ENCODE measurements around the gene RET. TPM values are rescaled to one million over a fixed set of nuclear protein-coding genes. Genes with fewer than 3 reads are reported as not detected.

Gene RET
- total and polyA plus RNA-seq, 2 donors from 2014 or later: 1.1 to 3.1 TPM

GRCh38 chr10:43038783-43039623, 37.9 kb upstream of the RET start:
- FAIRE-seq (no peak), DNase-seq (peak in 2 of 5 donors; percentile 7 to 40)
- TF ChIP-seq CTCF (IDR thresholded peaks at IDR 0.05; ENCODE audit: borderline replicate concordance, extremely low read depth, insufficient read depth): no peak
- H3K4me3 ChIP-seq (ENCODE audit: low read length in 3 of 3): no peak overlapping the region
- intact Hi-C loops (cut with DNase I): no loop called here
- no peak overlapping the region for H3K9ac ChIP-seq (ENCODE audit: low read length in 3 of 3)
- no peaks in the 10 kb centered on the region for H3K27me3 ChIP-seq (ENCODE audit: control insufficient read depth, insufficient read depth, low read length)
- H3K27ac ChIP-seq (ENCODE audit: low read depth in 2 of 2, low read length in 2 of 2): no peak overlapping the region
- H3K9me3 ChIP-seq (ENCODE audit: control insufficient read depth in 2 of 3, insufficient read depth in 1 of 3, low read length in 3 of 3): no peaks in the 10 kb centered on the region
- no peaks in the 10 kb centered on the region for H3K4me1 ChIP-seq (ENCODE audit: control insufficient read depth in 2 of 3, insufficient read depth in 2 of 3, low read depth in 1 of 3, low read length in 3 of 3)
- H3K36me3 ChIP-seq (ENCODE audit: control insufficient read depth in 2 of 3, insufficient read depth in 3 of 3, low read length in 3 of 3): no peaks in the 10 kb centered on the region

- no peaks in the 10 kb centered on the region for H3K4me1 ChIP-seq (ENCODE audit: control insufficient read depth in 2 of 3, insufficient read depth in 2 of 3, low read depth in 1 of 3, low read length in 3 of 3)
- no peaks in the 10 kb centered on the region for H3K36me3 ChIP-seq (ENCODE audit: control insufficient read depth in 2 of 3, insufficient read depth in 3 of 3, low read length in 3 of 3)
- no peaks in the 10 kb centered on the region for H3K9me3 ChIP-seq (ENCODE audit: control insufficient read depth in 2 of 3, insufficient read depth in 1 of 3, low read length in 3 of 3)
- no peak overlapping the region for H3K9ac ChIP-seq (ENCODE audit: low read length in 3 of 3)
- H3K4me3 ChIP-seq (ENCODE audit: low read length in 3 of 3): no peak overlapping the region
- H3K27me3 ChIP-seq (ENCODE audit: control insufficient read depth, insufficient read depth, low read length): no peaks in the 10 kb centered on the region
- intact Hi-C loops (cut with DNase I): no loop called here
- H3K27ac ChIP-seq (ENCODE audit: low read depth in 2 of 2, low read length in 2 of 2): no peak overlapping the region
- peak in 3 of 5 donors; percentile 27 to 52 (median 40) for DNase-seq
- FAIRE-seq: no peak
- TF ChIP-seq CTCF (IDR thresholded peaks at IDR 0.05; ENCODE audit: borderline replicate concordance, extremely low read depth, insufficient read depth): no peak
Measured at GRCh38 chr10:43039624-43040481, 37.0 kb upstream of the RET start.

GRCh38 chr10:43040482-43041256, 36.2 kb upstream of the RET start:
- no peak overlapping the region for H3K9ac ChIP-seq (ENCODE audit: low read length in 3 of 3)
- H3K27ac ChIP-seq (ENCODE audit: low read depth in 2 of 2, low read length in 2 of 2): no peak overlapping the region
- H3K9me3 ChIP-seq (ENCODE audit: control insufficient read depth in 2 of 3, insufficient read depth in 1 of 3, low read length in 3 of 3): no peaks in the 10 kb centered on the region
- no peak for TF ChIP-seq CTCF (IDR thresholded peaks at IDR 0.05; ENCODE audit: borderline replicate concordance, extremely low read depth, insufficient read depth)
- DNase-seq (peak in 3 of 5 donors; percentile 7 to 43 (median 39)), FAIRE-seq (no peak)
- no peaks in the 10 kb centered on the region for H3K36me3 ChIP-seq (ENCODE audit: control insufficient read depth in 2 of 3, insufficient read depth in 3 of 3, low read length in 3 of 3)
- no peaks in the 10 kb centered on the region for H3K27me3 ChIP-seq (ENCODE audit: control insufficient read depth, insufficient read depth, low read length)
- no peak overlapping the region for H3K4me3 ChIP-seq (ENCODE audit: low read length in 3 of 3)
- no peaks in the 10 kb centered on the region for H3K4me1 ChIP-seq (ENCODE audit: control insufficient read depth in 2 of 3, insufficient read depth in 2 of 3, low read depth in 1 of 3, low read length in 3 of 3)
- intact Hi-C loops (cut with DNase I): no loop called here
